ENCODE measurements around the gene GNGT1.

The GNGT1 gene

GRCh38 chr7:93861325-93861949 lies 44.9 kb upstream of the GNGT1 start (continued):
- no peak for TF ChIP-seq TSHZ2 (CRISPR knock-in tag; IDR thresholded peaks at IDR 0.05)

GRCh38 chr7:93862651-93863050 lies 43.7 kb upstream of the GNGT1 start:
- ATAC-seq: no peak
- TF ChIP-seq TSHZ2 (CRISPR knock-in tag; IDR thresholded peaks at IDR 0.05) (no peak), RARB (CRISPR knock-in tag; IDR thresholded peaks at IDR 0.05) (no peak), ZC3H10 (CRISPR knock-in tag; IDR thresholded peaks at IDR 0.05) (no peak), BACH2 (CRISPR knock-in tag; IDR thresholded peaks at IDR 0.05; ENCODE audit: borderline replicate concordance) (no peak)

- ATAC-seq: no peak
- TF ChIP-seq ZNF70 (CRISPR knock-in tag; IDR thresholded peaks at IDR 0.05) (no peak), TOX (CRISPR knock-in tag; IDR thresholded peaks at IDR 0.05; ENCODE audit: borderline replicate concordance) (no peak), TSHZ2 (CRISPR knock-in tag; IDR thresholded peaks at IDR 0.05) (no peak), ZFP3 (CRISPR knock-in tag; IDR thresholded peaks at IDR 0.05) (no peak), RARB (CRISPR knock-in tag; IDR thresholded peaks at IDR 0.05) (no peak), ARNTL (CRISPR knock-in tag; IDR thresholded peaks at IDR 0.05; ENCODE audit: borderline replicate concordance, low read depth) (no peak), ISL1 (CRISPR knock-in tag; IDR thresholded peaks at IDR 0.05) (no peak), PPARA (CRISPR knock-in tag; IDR thresholded peaks at IDR 0.05; ENCODE audit: borderline replicate concordance) (no peak)
Measured at GRCh38 chr7:93866886-93867285, 39.5 kb upstream of the GNGT1 start.

- TF ChIP-seq ZFP30 (CRISPR knock-in tag; IDR thresholded peaks at IDR 0.05): no peak
- TF ChIP-seq CSRNP3 (CRISPR knock-in tag; IDR thresholded peaks at IDR 0.05): no peak
- no peak for TF ChIP-seq ZC3H10 (CRISPR knock-in tag; IDR thresholded peaks at IDR 0.05)
- no peak for TF ChIP-seq PPARA (CRISPR knock-in tag; IDR thresholded peaks at IDR 0.05; ENCODE audit: borderline replicate concordance)
- no peak for ATAC-seq
Measured at GRCh38 chr7:93873998-93874574, 32.3 kb upstream of the GNGT1 start.

GRCh38 chr7:93877742-93878141 lies 28.6 kb upstream of the GNGT1 start:
- no peak for ATAC-seq
- no peak for TF ChIP-seq ZC3H10 (CRISPR knock-in tag; IDR thresholded peaks at IDR 0.05)
- TF ChIP-seq CSRNP3 (CRISPR knock-in tag; IDR thresholded peaks at IDR 0.05): no peak
- no peak for TF ChIP-seq POU6F1 (CRISPR knock-in tag; IDR thresholded peaks at IDR 0.05; ENCODE audit: borderline replicate concordance, low read depth)
- no peak for TF ChIP-seq BACH2 (CRISPR knock-in tag; IDR thresholded peaks at IDR 0.05; ENCODE audit: borderline replicate concordance)
- TF ChIP-seq TOX (CRISPR knock-in tag; IDR thresholded peaks at IDR 0.05; ENCODE audit: borderline replicate concordance): no peak

All from SK-N-SH treated with all-trans-retinoic acid at 6 μM for 48 hours (cell line).